NB4 (cell line): ENCODE results near the gene CDK14.

Experiments used
- MAX ChIP-seq: IDR thresholded peaks from 2 replicates; pipeline ENCODE4 v1.6.1; 2011; ENCODE audit warnings: low read depth, low read length
- MYC ChIP-seq: IDR thresholded peaks from 2 replicates; pipeline ENCODE4 v1.6.1; 2011; ENCODE audit warnings: low read depth, low read length
- POLR2A ChIP-seq: IDR thresholded peaks from 2 replicates; pipeline ENCODE4 v1.6.1; 2011; ENCODE audit warnings: mild to moderate bottlenecking; ENCODE audit not compliant: insufficient read length; ENCODE audit errors: extremely low read depth
- TF ChIP-seq, protein P1 (sequence below): IDR thresholded peaks from one replicate; pipeline ENCODE4 v1.5.1; 2012; ENCODE audit warnings: low read depth, low read length

- TF ChIP-seq, protein P1, sequence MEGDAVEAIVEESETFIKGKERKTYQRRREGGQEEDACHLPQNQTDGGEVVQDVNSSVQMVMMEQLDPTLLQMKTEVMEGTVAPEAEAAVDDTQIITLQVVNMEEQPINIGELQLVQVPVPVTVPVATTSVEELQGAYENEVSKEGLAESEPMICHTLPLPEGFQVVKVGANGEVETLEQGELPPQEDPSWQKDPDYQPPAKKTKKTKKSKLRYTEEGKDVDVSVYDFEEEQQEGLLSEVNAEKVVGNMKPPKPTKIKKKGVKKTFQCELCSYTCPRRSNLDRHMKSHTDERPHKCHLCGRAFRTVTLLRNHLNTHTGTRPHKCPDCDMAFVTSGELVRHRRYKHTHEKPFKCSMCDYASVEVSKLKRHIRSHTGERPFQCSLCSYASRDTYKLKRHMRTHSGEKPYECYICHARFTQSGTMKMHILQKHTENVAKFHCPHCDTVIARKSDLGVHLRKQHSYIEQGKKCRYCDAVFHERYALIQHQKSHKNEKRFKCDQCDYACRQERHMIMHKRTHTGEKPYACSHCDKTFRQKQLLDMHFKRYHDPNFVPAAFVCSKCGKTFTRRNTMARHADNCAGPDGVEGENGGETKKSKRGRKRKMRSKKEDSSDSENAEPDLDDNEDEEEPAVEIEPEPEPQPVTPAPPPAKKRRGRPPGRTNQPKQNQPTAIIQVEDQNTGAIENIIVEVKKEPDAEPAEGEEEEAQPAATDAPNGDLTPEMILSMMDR: no peak
- no peak for TF ChIP-seq MAX
- TF ChIP-seq POLR2A: no peak
- TF ChIP-seq MYC: no peak
Observed at GRCh38 chr7:91005024-91005423, 408.9 kb downstream of the CDK14 start.
